H1 (cell line): ENCODE results near the gene SHMT2. TPM values are rescaled to one million over a fixed set of nuclear protein-coding genes. Genes with fewer than 3 reads are reported as not detected.

ENCODE experiments used
- CBX5 ChIP-seq: fragments of 300-800, 300-1000 bp; sonication (generic); IDR thresholded peaks from 2 replicates; pipeline ENCODE4 v1.7.1; 2016; ENCODE audit warnings: antibody characterized with exemption, low read length, low read depth
- KDM4A ChIP-seq: IDR thresholded peaks from one replicate; pipeline ENCODE4 v1.7.1; 2012; ENCODE audit warnings: low read depth, mild to moderate bottlenecking, moderate library complexity, low read length, inconsistent platforms; ENCODE audit not compliant: severe bottlenecking
- NANOG ChIP-seq: IDR thresholded peaks from 2 replicates; pipeline ENCODE4 v1.6.1; 2011; ENCODE audit warnings: low read length, low read depth, mild to moderate bottlenecking, inconsistent platforms; ENCODE audit not compliant: insufficient read depth, poor library complexity, severe bottlenecking
- POLR2A ChIP-seq, 2 experiments: IDR thresholded peaks; 1 replicate in 1 of 2; 2 replicates in 1 of 2; pipeline ENCODE4 v1.6.1; 2011; ENCODE audit warnings: low read depth in 2 of 2, low read length in 2 of 2, mild to moderate bottlenecking in 2 of 2; ENCODE audit errors: control extremely low read depth in 1 of 2
- RAD21 ChIP-seq, 2 experiments: IDR thresholded peaks in 1 of 2; conservative IDR thresholded peaks in 1 of 2; 2 replicates each; pipeline ENCODE4 v1.6.1; 2011; ENCODE audit warnings: low read depth in 2 of 2, low read length in 2 of 2, improper control_type of control experiment in 1 of 2, inconsistent platforms in 1 of 2, mild to moderate bottlenecking in 1 of 2, moderate library complexity in 1 of 2
- SUZ12 ChIP-seq: fragments of 200-600 bp; sonication (generic); IDR thresholded peaks from 2 replicates; pipeline ENCODE4 v1.6.1; 2012; ENCODE audit warnings: mild to moderate bottlenecking, inconsistent platforms, low read length, moderate library complexity, mixed read lengths
- polyA plus RNA-seq, 7 experiments: library from polyadenylated mRNA; depleted of rRNA in 3 of 7; stranded (reverse) in 5 of 7; unstranded in 2 of 7; fragments of >200 nt in 5 of 7; fragments of 200-250 nt in 2 of 7; gene quantifications; 1 replicate in 5 of 7; 2 replicates in 1 of 7; 4 replicates in 1 of 7; pipeline versions ENCODE4 v1.2.1 to v1.2.3, GENCODE V29; 2011 to 2013; ENCODE audit warnings: missing spikeins in 2 of 7, mixed read lengths in 2 of 7
- total RNA-seq: library from RNA; stranded (reverse); fragmentation: NEBNext Ultra II Directional; extraction: Animal tissue kit (Norgen Biotek cat#: 25700); gene quantifications from 2 replicates; pipeline ENCODE4 v1.2.1, GENCODE V29; 2021

The SHMT2 gene
- total and polyA plus RNA-seq, 2 of the 8 experiments (the other 6 are each of a cell fraction or from before 2014, with no cell fraction given) = 274 to 520 TPM

GRCh38 chr12:57230381-57231155 lies 1.1 kb downstream of the SHMT2 start (continued):
- no peak for TF ChIP-seq NANOG
- no peak for TF ChIP-seq CBX5
- TF ChIP-seq POLR2A (IDR thresholded peaks at IDR 0.05; ENCODE audit: control extremely low read depth in 1 of 2, low read depth in 2 of 2, low read length in 2 of 2) = no peak
- no peak for TF ChIP-seq SUZ12
- TF ChIP-seq RAD21 (IDR thresholded peaks at IDR 0.05 in 1 of 2, conservative IDR thresholded peaks at IDR 0.05 in 1 of 2; ENCODE audit: low read depth in 2 of 2, low read length in 2 of 2) = no peak
- peak; percentile 2 for TF ChIP-seq KDM4A
